Stimulated activated naive CD4-positive, alpha-beta T cell (primary cell): Measurements from ENCODE around the gene ZNF853.
"Not testable (repeated sequence)": the region's sequence is repeated elsewhere in the genome, so short reads cannot be mapped to it uniquely, and the experiment has no call there.

Experiments
- DNase-seq, 6 experiments: peaks; one replicate each; lab custom pipeline; 2025; lab: John Stamatoyannopoulos, UW

The ZNF853 gene

DNA sequence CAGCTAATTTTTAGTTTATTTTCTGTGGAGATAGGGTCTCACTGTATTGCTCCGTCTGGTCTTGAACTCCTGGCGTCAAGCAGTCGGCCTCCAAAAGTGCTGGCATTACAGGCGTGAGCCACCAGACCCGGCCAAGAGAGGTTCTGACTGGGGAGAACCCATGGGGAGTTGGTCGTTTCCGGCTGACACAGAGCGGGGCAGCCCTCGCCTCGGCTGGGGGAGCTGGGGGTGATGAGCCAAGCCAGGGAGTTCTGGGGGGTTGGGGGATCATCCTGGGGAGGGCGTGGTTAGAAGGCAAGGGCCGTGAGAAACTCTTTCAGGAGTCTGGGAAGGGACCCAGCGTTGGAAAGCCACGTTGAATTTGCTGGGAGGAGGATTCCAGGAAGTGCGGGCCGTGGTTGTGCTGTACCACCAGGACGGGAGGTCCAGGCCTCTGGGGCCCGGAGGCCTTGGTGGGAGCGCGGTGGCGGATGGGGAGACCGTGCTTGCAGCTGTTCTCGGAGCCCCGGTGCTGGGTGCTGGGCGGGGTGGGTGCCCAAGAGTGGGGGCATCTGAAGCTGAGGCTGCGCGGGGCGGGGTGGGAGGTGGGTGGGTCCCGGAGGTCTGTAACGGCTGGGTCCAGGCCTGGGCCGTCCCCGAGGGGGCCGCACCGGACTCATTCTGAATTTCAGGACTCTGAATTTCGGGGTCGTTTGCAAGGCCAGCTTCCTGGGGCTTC lies 8.4 kb upstream of the ZNF853 start:
- DNase-seq = no peak

GRCh38 chr7:6607651-6608051 lies 7.8 kb upstream of the ZNF853 start:
- no peak for DNase-seq

DNA sequence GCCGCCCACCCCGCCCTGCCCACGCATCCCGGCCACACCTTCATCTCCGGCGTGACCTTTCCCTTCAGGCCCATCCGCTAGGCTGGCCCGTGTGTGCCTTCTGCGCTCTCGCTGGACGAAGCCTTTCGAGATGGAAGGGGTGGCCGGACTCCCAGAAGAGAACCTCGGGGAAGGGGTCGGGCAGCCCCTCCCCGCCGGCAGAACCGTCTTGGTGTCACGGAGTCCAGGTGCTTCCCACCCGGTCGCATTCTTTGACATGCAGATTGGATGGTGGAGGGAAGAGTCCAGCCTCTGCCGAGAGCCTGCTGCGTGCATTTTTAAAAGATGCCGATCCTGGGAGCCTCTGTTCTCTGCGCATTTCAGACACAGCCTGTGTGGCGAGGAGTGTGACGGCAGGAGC lies 7.3 kb upstream of the ZNF853 start:
- no peak for DNase-seq

DNA sequence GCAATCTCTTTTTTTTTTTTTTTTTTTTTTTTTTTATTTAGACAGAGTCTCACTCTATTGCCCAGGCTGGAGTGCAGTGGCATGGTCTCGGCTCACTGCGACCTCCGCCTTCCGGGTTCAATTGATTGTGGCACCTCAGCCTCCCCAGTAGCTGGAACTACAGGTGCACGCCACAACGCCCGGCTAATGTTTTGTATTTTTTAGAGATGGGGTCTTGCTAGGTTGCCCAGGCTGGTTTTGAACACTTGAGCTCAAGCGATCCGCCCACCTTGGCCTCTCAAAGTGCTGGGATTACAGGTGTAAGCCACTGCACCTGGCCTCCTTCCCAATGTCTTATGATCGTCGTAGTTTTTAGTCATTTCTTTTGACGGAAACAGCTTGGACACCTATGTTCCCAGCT lies 6.6 kb upstream of the ZNF853 start:
- DNase-seq = no peak

GRCh38 chr7:6612819-6613218 lies 2.6 kb upstream of the ZNF853 start:
- DNase-seq = no peak

DNA sequence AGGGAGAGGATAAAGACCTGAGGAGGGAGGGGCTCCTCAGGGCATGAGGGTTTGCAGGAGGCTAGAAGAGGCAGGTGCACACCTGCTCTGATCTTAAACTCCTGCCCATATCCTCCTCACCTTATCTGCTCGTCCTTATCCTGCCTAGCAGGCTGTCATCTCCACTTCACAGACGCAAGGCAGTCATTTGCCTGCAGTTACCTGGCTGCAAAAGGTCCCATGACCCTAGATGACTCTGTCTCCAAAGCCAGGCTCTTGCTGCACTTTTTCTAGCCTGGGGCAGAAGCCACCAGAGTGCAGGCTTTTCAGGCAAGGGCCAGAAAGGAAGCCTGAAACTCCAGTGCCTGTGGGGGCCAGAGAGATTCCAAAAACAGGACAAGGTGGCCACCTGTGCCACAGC lies 1.7 kb upstream of the ZNF853 start:
- no peak for DNase-seq

DNA sequence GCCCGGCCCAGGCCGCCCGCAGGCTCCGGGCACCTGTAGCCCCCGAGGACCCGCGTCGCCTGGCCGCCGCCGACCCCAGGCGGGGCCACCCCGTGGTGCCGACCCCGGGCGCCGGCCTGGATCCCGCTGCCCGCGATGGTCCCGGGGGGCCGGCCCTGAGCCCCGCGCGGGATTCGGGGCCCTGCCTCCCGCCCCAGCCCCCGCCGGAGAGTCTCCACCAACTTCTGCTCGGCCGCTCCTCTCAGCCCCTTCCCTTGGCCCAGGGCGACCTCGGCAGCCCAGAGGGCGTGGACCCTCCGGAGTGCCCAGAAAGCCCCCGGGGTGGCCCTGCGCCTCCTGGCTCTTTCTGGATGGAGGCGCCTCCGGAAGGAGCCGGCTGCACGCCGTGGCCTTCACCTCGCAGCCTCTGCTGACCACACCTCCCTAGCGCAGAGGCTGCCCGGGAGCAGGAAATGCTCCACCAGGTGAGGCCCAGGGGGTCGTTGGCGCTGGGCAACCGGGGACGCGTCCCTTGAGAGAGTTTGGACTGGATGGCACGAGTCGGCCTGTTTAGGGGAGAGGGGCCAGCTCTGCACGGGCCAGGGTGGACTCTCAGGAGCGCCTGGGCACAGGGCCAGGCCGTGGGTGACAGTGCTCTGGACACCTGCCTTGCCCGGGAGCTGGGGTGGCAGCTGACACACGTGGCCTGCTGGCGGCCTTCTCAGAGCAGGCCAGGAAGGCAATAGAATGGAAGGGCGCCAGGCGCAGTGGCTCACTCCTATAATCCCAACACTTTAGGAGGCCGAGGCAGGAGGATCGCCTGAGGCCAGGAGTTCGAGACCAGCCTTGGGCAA lies 529 bp downstream of the ZNF853 start:
- peak in 1 of 6 experiments; percentile 20 for DNase-seq

DNA sequence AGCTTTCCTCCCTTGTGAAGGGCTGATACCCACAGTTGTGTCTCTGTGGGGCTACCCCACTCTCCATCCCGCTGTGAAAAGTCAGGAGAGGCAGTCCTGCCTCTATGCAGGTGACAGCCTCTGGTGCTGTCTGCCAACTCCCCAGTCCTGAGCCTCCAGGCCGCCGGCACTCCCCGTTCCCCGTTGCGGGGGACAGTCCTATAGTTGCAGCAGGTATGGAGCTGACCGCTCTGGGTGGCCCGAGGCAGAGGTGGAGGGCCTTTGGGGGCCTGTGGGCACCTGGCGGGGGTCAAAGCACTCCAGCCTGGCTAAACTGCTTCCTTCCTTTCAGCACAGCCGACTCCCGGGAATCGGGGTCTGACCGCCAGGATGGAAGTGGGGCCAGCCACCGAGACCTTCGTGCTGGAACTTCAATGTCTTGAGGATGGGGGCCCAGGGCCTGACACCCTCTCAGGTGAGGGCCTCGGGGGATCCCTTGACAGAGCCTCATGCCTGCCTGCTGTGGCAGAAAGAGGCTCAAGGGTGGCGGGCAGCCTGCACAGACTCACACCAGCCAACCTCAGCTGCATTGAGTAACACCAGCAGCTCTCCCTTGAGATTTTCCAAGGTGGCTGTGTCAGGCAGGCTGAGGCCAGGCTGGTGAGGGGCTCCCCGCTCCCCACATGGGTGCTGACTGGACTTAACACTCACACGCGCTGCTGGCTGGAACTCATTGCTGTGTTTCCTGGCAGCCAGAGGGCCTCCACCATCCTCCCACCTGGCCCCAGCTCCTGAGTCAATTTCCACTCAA lies 1.6 kb downstream of the ZNF853 start:
- no peak for DNase-seq

DNA sequence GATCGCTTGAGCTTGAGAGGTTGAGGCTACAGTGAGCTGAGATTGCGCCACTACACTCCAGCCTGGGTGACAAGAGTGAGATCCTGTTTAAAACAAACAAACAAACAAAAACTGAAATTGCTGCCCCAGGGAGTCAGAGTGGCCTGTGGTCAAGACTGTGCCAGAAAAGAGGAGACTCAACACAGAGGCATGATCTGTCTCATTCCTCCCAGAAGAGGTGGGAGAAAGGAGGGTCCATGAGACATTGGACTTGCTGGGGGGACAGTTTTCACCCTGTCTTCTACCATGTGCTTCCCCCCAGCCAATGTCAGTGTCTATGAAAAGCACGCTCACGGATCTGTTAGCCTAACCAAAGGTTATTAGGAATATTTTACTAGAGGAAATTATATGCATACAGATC lies 3.2 kb downstream of the ZNF853 start:
- no peak for DNase-seq

DNA sequence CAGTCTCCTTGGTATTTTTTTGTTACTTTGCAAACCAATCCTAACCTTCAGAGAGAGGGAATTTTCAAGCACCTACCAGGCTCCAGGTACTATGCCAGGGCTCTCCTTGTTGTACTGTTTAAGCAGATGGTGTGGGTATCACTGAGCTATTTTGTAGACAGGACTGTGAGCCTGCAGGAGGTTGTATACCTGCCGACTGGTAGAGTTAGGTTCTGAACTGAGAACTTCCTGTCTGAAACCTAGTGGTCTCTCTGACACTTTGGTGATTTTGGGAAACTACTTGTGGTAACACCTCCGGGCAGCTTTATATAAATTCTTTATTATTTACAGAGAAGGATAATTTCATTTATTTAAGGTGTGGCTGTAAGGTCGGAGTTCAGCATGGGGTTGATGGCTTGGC lies 4.6 kb downstream of the ZNF853 start:
- DNase-seq = no peak

DNA sequence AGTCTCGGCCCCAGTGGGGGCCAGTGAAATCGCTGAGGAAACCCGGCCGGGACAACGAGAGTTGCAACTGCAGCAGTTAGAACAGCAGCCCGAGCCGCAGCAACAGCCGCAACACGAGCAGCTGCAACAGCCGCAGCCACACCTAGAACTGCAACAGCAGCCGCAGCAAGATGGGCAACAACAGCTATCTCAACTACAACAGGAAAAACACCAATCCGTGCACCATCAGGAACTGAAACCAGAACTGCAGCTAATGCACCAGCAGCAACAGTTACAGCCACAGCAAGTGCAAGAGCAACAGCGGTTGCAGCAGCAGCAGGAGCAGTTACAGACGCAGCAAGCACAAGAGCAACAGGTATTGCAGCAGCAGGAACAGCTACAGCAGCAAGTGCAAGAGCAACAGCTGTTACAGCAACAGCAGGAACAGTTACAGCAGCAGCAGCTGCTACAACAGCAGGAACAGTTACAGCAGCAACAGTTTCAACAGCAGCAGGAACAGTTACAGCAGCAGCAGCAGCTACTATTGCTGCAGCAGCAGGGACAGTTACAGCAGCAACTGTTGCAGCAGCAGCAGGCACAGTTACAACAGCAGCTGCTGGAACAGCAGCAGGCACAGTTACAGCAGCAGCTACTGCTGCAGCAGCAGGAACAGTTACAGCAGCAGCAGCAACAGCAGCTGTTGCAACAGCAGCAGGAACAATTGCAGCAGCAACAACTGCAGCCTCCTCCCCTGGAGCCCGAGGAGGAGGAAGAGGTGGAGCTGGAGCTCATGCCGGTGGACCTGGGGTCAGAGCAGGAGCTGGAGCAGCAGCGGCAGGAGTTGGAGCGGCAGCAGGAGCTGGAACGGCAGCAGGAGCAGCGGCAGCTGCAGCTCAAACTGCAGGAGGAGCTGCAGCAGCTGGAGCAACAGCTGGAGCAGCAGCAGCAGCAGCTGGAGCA lies 6.1 kb downstream of the ZNF853 start:
- DNase-seq = no peak

GRCh38 chr7:6622134-6622710 lies 6.8 kb downstream of the ZNF853 start:
- no peak for DNase-seq

- DNase-seq = peak in 1 of 6 experiments; percentile 23
These were observed 8.3 kb downstream of the ZNF853 start for GRCh38 chr7:6623589-6624245.

- DNase-seq = no peak
These were observed 8.8 kb downstream of the ZNF853 start for GRCh38 chr7:6624246-6624611.

DNA sequence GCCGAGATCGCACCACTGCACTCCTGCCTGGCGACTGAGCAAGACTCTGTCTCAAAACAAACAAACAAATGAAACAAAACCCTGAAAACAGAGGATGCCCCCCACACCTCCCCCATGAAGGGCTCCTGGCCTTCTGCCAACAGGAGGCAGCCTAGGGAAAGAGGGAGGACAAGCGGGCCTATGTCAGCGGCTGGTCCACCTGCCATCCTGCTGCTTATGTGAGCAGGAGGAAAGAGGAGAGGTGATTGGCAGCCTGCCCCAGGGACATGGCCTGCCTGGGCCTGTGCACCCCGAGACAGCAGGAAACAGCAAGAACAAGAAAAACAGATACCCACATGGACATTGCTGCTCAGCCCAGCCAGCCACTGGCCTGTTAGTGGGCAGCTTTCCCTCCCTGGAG lies 12.6 kb downstream of the ZNF853 start:
- no peak for DNase-seq

- DNase-seq = no peak
These were observed 14.8 kb downstream of the ZNF853 start for GRCh38 chr7:6630007-6630849.

GRCh38 chr7:6631605-6632004 lies 16.2 kb downstream of the ZNF853 start:
- no peak for DNase-seq

DNA sequence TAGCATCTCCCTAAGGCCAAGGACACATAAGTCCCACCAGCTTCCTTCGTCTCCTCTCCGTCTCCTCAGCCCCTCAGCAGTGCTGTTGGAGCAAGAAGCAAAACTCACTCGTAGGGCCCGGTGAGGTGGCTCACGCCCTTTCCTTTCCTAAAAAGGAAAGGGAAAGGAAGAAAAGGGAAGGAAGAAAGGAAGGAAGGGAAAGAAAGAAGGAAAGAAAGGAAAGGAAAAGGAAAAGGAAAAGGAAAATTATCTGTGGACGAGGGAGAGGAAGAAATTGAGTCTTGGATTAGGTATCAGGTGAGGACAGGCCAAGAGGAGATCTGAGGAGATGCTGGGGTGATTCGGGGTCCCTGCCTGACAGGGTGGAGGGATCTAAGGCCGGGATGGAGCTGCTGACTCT lies 18.6 kb downstream of the ZNF853 start:
- no peak for DNase-seq

GRCh38 chr7:6634971-6635370 lies 19.6 kb downstream of the ZNF853 start:
- not testable (repeated sequence) for DNase-seq
